Body of pancreas (tissue), 4 donors: ENCODE measurements around the gene DPYD. TPM values are rescaled to one million over a fixed set of nuclear protein-coding genes. Genes with fewer than 3 reads are reported as not detected.

Source experiments
- ATAC-seq: fragments of 150-250 bp; one replicate; pipeline ENCODE4 v1.9.1; 2016
- DNase-seq, 4 donors: peaks; one replicate each; pipeline ENCODE4 v3.0.0-alpha.2; 2019
- H3K27ac ChIP-seq, 4 donors: fragments of 200-600 bp; sonication (generic); 1 replicate in 3 of 4; 2 replicates in 1 of 4; pipeline versions ENCODE4 v1.5.1 to v1.6.1; 2016 to 2019; ENCODE audit warnings: mild to moderate bottlenecking in 1 of 4, mixed read lengths in 1 of 4, moderate library complexity in 1 of 4
- H3K27me3 ChIP-seq, 2 donors: fragments of 200-600 bp; sonication (generic); one replicate each; pipeline ENCODE4 v1.6.0; 2016; ENCODE audit warnings: mild to moderate bottlenecking in 1 of 2
- H3K36me3 ChIP-seq, 2 donors: fragments of 200-600 bp; sonication (generic); replicated peaks in 1 of 2; 2 replicates each; pipeline ENCODE4 v1.5.1; 2016; ENCODE audit warnings: low read depth in 2 of 2; ENCODE audit not compliant: insufficient read depth in 1 of 2
- H3K4me1 ChIP-seq: fragments of 200-600 bp; sonication (generic); one replicate; pipeline ENCODE4 v1.6.0; 2016
- H3K4me3 ChIP-seq, 2 donors: fragments of 200-600 bp; sonication (generic); 1 replicate in 1 of 2; 2 replicates in 1 of 2; pipeline ENCODE4 v1.5.1; 2016 to 2019
- H3K9me3 ChIP-seq, 3 donors: fragments of 200-600 bp; sonication (generic); 1 replicate in 2 of 3; 2 replicates in 1 of 3; pipeline ENCODE4 v1.5.1; 2016
- POLR2A ChIP-seq, 3 donors: fragments of 450-650 bp; IDR thresholded peaks; one replicate each; pipeline ENCODE4 v1.6.1; 2016; ENCODE audit warnings: antibody characterized with exemption in 3 of 3, mild to moderate bottlenecking in 2 of 3
- WGBS, 2 donors: methylation state at CpG; one replicate each; pipeline ENCODE4 v1.1.5; 2017; 5-methylcytosine and 5-hydroxymethylcytosine counted together
- intact Hi-C: fragments of 100-400 bp; cut with DNase I; formaldehyde crosslinking; loops from one replicate; pipeline ENCODE4 v1.15.1; 2023
- total RNA-seq, 2 donors: library from RNA; depleted of rRNA; stranded (reverse); fragments of >200 nt; gene quantifications; one replicate each; pipeline ENCODE4 v1.1.0, GENCODE V29; 2016
- TF ChIP-seq, protein P1 (sequence below), 7 experiments: fragments of 450-650 bp in 4 of 7; fragments of 200-600 bp in 3 of 7; sonication (generic) in 3 of 7; IDR thresholded peaks; one replicate each; pipeline ENCODE4 v1.5.1; 2016 to 2019; ENCODE audit warnings: antibody characterized with exemption in 7 of 7

The DPYD gene
- total RNA-seq, 2 donors from 2014 or later, result 13.8 to 17.1 TPM

DNA sequence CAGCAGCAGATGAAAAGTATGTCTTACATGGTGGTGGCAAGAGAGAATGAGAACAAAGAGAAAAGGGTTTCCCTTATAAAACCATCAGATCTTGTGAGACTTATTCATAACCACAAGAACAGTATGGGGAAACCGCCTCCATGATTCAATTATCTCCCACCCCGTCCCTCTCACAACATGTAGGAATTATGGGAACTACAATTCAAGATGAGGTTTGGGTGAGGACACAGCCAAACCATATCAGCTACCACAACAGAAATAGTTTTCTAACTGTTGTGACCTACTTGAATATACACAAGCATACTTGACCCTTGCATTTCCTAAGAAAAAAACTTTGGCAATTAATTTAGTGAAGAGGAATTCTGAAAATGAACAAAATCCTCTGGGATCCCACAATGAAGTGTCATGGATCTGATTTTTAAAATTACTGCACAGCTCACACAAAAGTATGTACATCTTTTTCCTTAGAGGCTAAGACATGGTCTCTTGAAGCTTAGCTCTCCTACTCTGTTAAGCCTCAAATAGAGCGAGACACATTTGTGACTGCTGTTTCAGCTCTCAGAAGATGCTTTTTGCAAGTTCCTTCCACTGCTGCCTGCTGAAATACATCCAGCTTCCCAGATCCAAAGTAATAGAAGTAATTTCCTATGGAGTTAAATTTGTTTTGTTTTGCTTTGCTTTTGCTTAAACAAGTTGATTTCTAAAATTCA, 265.8 kb downstream of the DPYD start:
- Histone ChIP-seq H3K4me3 (no peak overlapping the region), H3K36me3 (no peaks in the 10 kb centered on the region), H3K4me1 (no peaks in the 10 kb centered on the region), H3K27me3 (no peaks in the 10 kb centered on the region), H3K27ac (no peak overlapping the region), H3K9me3 (no peaks in the 10 kb centered on the region)
- 88 to 94% methylated on average over 3 of the region's 3 CpGs for WGBS, 2 donors
- intact Hi-C loops, result no loop called here
- ATAC-seq (no peak), DNase-seq (no peak)
- no peak for TF ChIP-seq POLR2A (IDR thresholded peaks at IDR 0.05)
- TF ChIP-seq, protein P1, sequence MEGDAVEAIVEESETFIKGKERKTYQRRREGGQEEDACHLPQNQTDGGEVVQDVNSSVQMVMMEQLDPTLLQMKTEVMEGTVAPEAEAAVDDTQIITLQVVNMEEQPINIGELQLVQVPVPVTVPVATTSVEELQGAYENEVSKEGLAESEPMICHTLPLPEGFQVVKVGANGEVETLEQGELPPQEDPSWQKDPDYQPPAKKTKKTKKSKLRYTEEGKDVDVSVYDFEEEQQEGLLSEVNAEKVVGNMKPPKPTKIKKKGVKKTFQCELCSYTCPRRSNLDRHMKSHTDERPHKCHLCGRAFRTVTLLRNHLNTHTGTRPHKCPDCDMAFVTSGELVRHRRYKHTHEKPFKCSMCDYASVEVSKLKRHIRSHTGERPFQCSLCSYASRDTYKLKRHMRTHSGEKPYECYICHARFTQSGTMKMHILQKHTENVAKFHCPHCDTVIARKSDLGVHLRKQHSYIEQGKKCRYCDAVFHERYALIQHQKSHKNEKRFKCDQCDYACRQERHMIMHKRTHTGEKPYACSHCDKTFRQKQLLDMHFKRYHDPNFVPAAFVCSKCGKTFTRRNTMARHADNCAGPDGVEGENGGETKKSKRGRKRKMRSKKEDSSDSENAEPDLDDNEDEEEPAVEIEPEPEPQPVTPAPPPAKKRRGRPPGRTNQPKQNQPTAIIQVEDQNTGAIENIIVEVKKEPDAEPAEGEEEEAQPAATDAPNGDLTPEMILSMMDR (IDR thresholded peaks at IDR 0.05), result no peak

DNA sequence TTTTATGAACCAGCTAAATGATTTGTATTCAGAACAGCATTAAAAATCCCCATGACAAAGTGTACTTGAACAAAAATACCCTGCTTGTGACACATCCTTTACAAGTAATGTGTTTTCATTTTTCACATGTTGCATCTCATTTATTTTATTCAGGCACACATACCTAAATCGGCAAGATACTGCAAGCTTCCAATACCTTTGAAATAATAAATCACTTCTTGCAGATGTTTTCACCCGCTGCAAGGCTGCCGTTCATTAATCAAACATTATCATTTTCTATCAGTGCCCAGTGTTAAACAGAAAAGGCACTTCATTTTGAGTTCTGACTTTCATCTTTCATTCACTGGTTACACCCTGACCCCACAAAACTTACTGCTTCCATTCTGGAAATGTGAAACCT, 269.6 kb downstream of the DPYD start:
- Histone ChIP-seq H3K4me3 (no peak overlapping the region), H3K27me3 (no peaks in the 10 kb centered on the region), H3K9me3 (peaks cover 0 to 4% (median 0%) of the 10 kb centered on the region in 3 donors), H3K4me1 (no peaks in the 10 kb centered on the region), H3K27ac (no peak overlapping the region), H3K36me3 (no peaks in the 10 kb centered on the region)
- ATAC-seq (no peak), DNase-seq (no peak)
- 60 to 69% methylated on average over 3 of the region's 3 CpGs for WGBS, 2 donors
- intact Hi-C loops, result no loop called here
- TF ChIP-seq POLR2A (IDR thresholded peaks at IDR 0.05), result no peak
- TF ChIP-seq, protein P1 (IDR thresholded peaks at IDR 0.05), result no peak

DNA sequence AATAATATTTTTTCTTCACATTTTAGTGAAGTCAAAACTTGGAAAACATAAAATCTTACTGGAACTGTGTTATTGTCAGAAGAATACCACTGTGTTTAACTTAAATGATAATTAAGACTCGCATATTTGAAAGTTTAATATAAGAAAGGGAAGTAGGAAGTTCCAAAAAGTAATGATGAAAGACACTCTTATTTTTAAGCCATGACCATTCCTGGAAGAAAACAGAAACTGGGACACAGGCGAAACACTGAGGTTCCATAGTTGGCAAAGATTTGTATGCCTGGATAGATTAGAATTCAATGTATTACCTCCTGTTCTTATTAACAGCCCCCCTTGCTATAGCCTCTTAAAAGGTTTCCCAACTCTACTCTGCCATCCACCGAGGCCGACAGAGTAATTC, 271.2 kb downstream of the DPYD start:
- TF ChIP-seq, protein P1 (IDR thresholded peaks at IDR 0.05), result no peak
- no peak for TF ChIP-seq POLR2A (IDR thresholded peaks at IDR 0.05)
- ATAC-seq, result no peak
- no peaks in the 10 kb centered on the region for H3K36me3 ChIP-seq
- H3K4me3 ChIP-seq, result no peak overlapping the region
- 79 to 86% methylated on average over 4 of the region's 4 CpGs for WGBS, 2 donors
- intact Hi-C loops, result no loop called here
- no peaks in the 10 kb centered on the region for H3K4me1 ChIP-seq
- DNase-seq, result no peak
- H3K9me3 ChIP-seq, result peaks cover 0 to 4% (median 0%) of the 10 kb centered on the region in 3 donors
- H3K27me3 ChIP-seq, result no peaks in the 10 kb centered on the region
- no peak overlapping the region for H3K27ac ChIP-seq

DNA sequence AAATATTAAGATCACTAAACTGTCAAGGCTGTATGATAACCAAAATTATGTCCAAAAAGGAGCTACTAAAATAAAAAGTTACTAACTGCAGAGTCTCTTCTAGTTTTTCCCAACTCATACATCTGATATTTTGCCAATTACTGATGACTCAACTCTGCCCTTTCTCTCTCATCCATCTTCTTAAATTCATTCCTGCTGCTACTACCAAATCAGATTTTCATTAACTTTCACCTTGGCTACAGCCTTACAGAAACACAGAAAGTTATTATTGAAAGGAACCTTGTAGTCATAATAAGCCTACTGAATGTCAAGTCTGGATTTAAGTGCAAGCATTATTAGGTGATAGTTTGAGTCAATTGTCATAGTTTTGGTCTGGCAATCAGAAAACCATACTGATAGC, 273.1 kb downstream of the DPYD start:
- Histone ChIP-seq H3K9me3 (peaks cover 0 to 4% (median 0%) of the 10 kb centered on the region in 3 donors), H3K27ac (no peak overlapping the region), H3K4me1 (no peaks in the 10 kb centered on the region), H3K4me3 (no peak overlapping the region), H3K27me3 (no peaks in the 10 kb centered on the region), H3K36me3 (no peaks in the 10 kb centered on the region)
- DNase-seq (no peak), ATAC-seq (no peak)
- intact Hi-C loops, result no loop called here
- TF ChIP-seq, protein P1 (IDR thresholded peaks at IDR 0.05), result no peak
- no peak for TF ChIP-seq POLR2A (IDR thresholded peaks at IDR 0.05)

DNA sequence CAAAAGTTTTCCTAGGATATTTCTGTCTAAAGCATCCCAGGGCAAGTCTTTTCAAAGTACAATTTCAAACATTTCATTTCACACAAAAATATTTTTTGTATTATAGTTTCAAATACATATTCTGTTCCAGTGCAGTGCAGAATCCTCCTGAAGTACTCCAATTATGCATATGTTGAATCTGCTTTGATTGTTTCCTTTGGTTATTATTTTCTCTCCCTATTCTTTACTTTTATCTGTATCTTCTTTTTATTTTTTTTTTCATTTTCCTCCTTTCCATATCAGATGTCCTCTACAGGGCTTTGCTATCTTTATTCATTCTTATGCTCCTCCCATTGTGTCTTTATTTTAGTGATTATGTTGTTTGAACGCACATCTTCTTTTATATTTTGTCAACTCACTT, 274.8 kb downstream of the DPYD start:
- no peaks in the 10 kb centered on the region for H3K4me1 ChIP-seq
- TF ChIP-seq POLR2A (IDR thresholded peaks at IDR 0.05), result no peak
- TF ChIP-seq, protein P1 (IDR thresholded peaks at IDR 0.05), result no peak
- peaks cover 0 to 4% (median 0%) of the 10 kb centered on the region in 3 donors for H3K9me3 ChIP-seq
- no peak overlapping the region for H3K4me3 ChIP-seq
- no peaks in the 10 kb centered on the region for H3K27me3 ChIP-seq
- no peak for ATAC-seq
- intact Hi-C loops, result no loop called here
- 94 to 100% methylated on average over 1 of the region's 1 CpG for WGBS, 2 donors
- no peak for DNase-seq
- no peak overlapping the region for H3K27ac ChIP-seq
- H3K36me3 ChIP-seq, result no peaks in the 10 kb centered on the region
